Gastrocnemius medialis (tissue), 4 donors: Measurements from ENCODE around the gene FKBP11.

ENCODE experiments used
- POLR2A ChIP-seq, 2 donors: fragments of 450-650 bp; IDR thresholded peaks; one replicate each; pipeline ENCODE4 v1.6.1; 2017; ENCODE audit warnings: antibody characterized with exemption in 2 of 2, mild to moderate bottlenecking in 2 of 2, moderate library complexity in 2 of 2
- TF ChIP-seq, protein P1 (sequence below), 5 experiments: fragments of 450-650 bp in 3 of 5; fragments of 200-600 bp in 2 of 5; sonication (generic) in 2 of 5; IDR thresholded peaks in 4 of 5; conservative IDR thresholded peaks in 1 of 5; 1 replicate in 4 of 5; 2 replicates in 1 of 5; pipeline ENCODE4 v1.5.1; 2016 to 2019; ENCODE audit warnings: antibody characterized with exemption in 5 of 5, mild to moderate bottlenecking in 3 of 5, moderate library complexity in 3 of 5

DNA sequence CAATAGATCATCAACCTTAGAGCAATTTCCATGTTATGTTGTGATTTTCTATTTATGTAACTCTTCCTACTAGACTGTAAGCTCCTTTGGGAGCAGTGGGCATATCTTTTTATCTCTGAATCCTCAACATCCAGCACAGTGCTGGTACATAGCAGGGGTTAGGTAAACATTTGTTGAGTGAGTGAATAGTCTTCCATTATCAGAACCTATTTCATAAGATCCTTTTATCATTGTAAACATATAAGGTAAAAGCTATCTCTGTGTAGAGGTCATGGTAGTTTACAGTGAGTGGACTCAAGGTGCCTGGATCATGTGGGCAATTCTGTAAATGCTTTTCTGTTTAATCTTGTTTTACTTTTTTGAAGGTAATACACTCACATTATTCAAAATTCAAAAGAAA is 15.1 kb downstream of the FKBP11 start:
- TF ChIP-seq POLR2A (IDR thresholded peaks at IDR 0.05): no peak
- TF ChIP-seq, protein P1, sequence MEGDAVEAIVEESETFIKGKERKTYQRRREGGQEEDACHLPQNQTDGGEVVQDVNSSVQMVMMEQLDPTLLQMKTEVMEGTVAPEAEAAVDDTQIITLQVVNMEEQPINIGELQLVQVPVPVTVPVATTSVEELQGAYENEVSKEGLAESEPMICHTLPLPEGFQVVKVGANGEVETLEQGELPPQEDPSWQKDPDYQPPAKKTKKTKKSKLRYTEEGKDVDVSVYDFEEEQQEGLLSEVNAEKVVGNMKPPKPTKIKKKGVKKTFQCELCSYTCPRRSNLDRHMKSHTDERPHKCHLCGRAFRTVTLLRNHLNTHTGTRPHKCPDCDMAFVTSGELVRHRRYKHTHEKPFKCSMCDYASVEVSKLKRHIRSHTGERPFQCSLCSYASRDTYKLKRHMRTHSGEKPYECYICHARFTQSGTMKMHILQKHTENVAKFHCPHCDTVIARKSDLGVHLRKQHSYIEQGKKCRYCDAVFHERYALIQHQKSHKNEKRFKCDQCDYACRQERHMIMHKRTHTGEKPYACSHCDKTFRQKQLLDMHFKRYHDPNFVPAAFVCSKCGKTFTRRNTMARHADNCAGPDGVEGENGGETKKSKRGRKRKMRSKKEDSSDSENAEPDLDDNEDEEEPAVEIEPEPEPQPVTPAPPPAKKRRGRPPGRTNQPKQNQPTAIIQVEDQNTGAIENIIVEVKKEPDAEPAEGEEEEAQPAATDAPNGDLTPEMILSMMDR (IDR thresholded peaks at IDR 0.05 in 4 of 5, conservative IDR thresholded peaks at IDR 0.05 in 1 of 5): no peak
